GM18873 (cell line): ENCODE results near the gene IQCN.

Experiments
- ATAC-seq: cut with Tn5 transposase; IDR thresholded peaks from one replicate; pipeline ENCODE4 v1.9.1; 2021; ENCODE audit warnings: mild to moderate bottlenecking, moderate library complexity, moderate number of reproducible peaks; ENCODE audit not compliant: unreplicated experiment, low FRiP score

The IQCN gene

DNA sequence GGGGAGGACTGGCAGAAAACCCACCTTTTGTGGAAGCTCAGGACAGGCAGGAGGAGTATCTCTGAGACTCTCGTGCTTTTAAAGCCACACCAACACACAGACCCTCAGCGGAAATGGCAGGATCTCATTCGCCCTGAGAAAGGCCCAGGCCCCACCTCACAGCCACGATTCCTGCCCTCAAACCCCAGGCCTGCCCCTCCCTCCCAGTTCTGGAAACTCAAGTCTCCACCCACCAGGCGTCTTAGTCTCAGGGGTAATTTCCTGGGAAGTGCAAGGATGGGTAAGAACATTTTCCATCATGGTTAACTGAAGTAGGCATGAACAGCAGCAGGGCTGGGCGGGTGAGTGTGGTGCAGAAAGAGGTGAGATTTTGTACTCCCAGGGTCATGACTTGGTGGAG is 40.1 kb downstream of the IQCN start:
- no peak for ATAC-seq

GRCh38 chr19:18233224-18233825 is 40.9 kb downstream of the IQCN start:
- no peak for ATAC-seq

DNA sequence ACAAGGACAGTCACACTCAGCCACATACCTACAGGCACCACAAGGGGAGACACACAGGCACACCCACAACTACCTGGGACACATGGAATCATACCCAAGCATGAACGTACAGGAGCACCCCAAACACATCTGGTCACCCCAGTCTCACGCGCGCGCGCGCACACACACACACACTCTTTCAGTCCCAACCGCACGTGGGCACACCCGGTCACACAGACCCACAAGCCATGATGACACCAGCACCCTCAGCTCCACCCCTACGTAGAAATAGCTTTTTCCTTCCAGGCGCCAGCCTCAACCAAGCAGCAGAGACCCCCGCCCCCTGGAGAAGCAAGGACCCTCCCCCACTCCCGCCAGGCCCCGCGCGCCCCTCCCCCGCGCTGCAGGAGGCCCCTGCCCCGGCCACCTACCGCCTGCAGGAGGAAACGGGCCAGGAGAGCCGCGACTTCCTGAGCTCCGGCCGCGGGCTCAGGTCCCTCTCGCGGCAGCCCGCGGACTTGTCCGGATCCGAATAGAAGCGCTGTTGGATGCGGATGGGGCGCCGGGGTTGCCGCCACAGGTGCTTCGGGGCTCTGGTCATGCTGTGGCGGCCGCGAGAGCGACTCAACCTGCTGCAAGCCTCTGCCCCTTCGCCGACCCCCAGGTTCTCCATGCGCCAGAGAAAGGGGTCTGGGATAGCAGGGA is 41.6 kb downstream of the IQCN start:
- no peak for ATAC-seq

- no peak for ATAC-seq
Observed at GRCh38 chr19:18231775-18232174, 42.5 kb downstream of the IQCN start.

DNA sequence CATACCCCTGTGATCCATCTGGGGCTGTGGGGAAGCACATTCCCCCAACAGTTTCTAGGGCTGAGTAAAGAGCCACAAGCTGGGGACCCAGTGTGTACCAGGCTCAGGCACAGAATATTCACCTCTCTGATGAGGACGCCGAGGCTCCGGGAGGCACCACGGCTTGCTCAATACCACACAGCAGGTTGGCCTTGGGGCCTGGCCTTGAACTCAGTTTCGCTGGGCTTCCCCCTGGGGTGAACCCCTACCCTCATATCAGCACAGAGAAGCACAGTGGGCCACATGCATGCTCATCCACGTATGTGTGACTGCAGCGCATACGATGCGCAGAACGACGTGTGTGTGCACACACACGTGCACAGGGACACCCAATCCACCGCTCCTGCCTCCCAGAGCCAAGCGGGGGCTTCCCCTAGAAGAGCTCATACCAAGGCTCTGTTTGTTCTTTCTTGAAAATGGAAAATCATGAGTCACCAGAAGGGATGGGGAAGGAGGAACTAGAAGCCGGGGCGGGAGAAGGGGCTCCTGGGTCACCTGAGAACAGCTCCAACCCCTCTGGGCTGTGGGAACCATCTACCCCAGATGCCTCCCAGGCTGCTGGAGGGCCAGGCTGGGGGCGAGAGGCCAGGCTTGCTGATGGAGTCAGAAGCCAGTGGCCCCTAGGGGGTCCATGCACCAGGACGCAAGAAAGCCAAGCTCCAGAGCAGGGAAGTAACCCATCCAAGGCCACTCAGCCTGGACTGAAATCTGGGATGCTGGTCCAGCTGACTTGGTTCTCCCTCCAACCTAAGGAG is 43.1 kb downstream of the IQCN start:
- ATAC-seq = no peak

- no peak for ATAC-seq
Observed at GRCh38 chr19:18229915-18230314, 44.3 kb downstream of the IQCN start.

- ATAC-seq = no peak
Observed at GRCh38 chr19:18229474-18229873, 44.8 kb downstream of the IQCN start.

DNA sequence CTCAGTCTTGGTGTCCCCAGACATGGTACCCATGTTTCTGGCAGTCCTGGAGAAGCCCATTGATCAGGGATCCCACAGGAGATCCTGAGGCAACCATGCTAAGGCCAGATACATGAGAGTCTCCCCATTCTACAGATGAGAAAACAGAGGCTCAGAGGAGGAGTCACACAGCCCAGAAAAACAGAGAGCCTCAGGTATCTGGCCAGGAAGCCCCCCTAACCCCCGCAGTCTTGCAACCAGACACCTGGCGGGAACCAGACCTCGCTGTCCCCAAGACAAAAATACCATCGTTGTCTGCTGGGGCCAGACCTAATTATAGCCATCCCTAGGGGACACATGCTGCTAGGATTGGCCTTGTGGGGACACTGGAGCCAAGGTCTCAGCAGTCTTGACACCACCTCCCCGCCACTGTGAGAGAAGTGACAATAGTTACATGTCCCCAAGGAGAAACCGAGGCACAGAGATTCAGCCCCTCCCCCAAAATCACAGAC is 46.4 kb downstream of the IQCN start:
- no peak for ATAC-seq

DNA sequence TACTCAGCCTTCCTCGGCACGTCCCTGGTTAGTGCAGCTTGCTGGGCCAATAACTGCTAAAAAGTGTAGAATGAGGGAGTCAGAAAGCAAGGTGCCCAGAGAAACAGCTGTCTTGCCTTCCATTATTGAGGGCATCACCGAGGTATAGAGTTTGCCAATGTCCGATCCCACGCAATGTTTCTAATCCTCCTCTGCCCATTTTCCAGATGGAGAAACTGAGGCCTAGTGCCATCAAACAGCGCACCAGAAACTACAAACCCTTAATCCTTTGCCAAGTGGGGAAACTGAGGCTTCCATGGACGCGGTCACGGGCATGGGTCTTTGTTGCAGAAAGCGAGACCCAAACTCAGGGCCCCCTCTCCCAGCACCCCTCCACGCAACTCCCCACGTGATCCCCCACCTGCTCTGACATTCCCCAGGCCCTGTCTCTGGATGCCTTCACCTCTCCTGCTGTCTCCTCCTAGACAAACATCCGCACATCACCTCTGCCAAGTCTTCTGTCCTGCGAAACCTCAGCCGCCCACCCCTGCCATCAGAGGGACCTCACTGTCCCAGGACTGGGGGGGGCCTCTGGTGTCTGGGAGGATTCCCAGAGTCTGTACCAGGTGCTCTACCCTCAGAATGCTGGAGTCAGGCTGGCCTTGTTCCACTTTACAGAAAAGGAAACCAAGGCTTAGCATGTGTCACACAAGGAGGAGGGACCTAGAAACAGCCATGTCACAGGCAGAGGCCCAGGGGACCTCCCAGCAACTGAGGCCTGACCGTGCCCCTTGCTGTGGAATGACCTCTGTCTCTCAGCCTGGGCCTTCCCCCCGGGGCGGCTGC is 47.1 kb downstream of the IQCN start:
- no peak for ATAC-seq

GRCh38 chr19:18225702-18226468 is 48.4 kb downstream of the IQCN start, which contains the start of gene PDE4C:
TSS of gene PDE4C (minus strand) at chr19:18226438. CDS start at chr19:18226415, 23 bp downstream.
- ATAC-seq = no peak

DNA sequence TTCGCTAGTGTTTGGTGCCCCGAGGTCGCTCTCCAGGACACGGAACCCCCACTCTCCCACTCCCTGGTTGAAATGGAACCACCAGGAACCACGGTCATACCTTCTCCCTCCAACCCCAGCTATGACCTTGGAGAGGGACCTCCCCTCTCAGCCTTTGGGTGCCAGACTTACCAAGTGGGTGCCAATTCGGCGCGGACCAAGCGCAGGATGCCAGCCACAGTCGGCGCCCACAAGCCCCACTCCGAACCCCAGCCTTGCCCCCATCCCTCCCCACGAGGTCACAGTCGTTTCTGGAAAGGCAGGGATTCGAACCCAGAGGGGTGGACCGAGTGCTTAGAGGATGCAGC is 48.9 kb downstream of the IQCN start:
- no peak for ATAC-seq

DNA sequence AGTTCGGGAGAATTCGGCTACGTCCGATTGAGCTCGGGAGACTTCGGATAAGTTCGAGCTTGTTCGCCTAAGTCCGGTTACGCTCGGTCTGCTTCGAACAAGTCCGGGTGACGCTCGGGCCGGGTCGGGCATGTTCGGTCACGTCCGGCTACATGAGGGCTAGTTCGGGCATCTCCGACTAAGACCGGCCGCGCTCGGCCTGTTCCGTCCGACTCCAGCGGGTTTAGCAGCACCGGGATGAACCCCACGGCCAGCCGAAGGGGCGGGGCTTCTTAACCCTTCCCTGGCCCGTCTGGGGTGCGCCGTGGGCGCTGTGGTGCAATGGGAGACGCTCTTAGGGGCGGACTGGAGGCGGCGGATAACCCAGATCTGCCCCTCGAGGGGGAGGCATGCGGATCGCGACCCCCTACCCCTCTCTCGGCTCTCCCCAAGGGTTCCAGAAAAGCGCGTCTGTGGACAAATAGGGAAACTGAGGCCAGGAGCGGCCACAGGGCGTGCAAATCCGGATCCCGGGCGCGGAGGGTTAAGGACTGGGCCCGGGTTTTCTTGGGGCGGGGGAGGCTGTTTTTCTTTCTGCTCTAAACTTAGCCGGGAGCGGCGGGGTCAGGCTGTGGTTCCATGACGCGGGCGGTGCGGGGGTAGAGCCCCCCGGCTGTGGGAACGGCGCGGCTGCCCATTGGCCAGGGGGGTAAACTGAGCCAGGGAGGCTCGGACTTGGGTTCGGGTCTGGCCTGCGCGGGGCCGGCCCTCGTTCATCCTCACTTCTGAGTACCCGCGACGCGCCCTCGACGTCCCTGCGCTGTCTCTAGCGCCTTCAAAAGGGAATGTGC is 49.5 kb downstream of the IQCN start:
- peak; percentile 77 for ATAC-seq

DNA sequence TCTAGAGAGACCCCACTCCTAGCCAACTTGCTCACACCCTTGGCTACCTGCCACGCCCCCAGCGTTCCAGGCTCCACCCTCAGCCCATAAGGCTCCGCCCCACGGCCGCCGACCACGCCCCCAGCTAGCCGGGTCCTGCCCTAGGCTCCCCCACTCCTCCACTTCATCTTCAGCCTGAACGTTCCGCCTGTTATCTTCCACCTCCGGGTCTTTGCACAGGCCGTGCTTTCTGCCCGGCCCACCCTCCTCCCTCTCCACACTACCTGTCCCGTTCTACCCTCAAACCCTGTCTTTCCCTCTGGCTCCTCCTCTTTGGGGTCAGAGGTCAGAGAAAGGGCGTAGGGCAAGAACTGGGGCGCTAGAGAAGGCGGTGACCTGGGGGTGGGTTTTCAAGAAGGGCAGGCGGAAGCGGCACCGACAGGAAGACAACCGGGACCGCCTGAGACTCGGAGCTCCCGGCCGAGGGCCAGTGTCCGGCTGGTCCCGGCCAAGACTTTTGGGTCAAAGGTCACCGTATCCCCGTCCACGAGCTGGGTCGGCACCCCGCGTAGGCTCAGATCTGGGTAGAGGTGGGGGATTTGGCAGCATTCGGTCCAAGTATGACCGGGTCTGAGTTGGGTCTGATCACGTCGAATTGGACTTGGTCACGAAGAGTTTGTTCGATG is 50.3 kb downstream of the IQCN start:
- ATAC-seq = no peak

DNA sequence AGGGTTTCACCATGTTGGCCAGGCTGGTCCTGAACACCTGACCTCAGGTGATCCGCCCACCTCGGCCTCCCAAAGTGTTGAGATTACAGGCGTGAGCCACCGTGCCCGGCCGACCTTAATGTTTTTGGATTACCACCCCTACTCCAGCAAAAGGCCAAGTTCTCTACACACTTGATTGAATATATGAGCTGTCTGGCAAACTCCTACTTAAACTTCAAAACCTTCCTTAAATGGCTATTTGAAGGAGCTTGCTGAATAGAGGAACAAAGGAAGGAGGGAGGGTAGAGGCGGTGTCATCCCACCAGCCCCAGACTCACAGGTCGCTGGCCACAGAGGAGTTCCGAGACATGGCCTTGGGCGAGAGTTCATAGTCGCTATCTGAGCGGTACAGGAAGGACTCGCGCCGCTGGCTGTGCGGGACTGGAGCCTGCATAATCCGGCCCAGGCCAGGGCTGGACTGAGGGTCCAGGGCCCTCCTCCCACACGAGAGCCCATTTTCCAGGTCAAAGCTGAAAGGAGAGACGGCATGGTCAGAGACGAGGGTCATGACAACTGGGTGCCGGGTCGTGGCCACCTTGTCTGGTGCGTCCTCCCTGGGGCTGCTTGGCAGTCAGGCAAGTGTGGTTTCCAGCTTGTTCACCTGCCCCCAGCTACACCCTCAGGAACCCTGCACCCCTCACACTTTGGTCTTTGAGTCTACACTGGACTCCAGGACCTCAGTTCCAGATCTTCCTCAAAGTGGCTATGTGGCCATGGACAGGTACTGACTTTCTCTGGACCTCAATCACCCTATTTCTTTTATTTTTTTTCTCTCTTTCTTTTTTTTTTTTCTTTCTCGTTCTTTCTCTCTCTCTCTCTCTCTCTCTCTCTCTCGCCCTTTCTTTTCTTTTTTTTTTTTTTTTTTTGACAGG is 52.2 kb downstream of the IQCN start:
- ATAC-seq = no peak

GRCh38 chr19:18220632-18221275 is 53.5 kb downstream of the IQCN start:
- no peak for ATAC-seq

GRCh38 chr19:18219911-18220631 is 54.2 kb downstream of the IQCN start:
- no peak for ATAC-seq
